Measurements from ENCODE around the gene WFDC10B. TPM values are rescaled to one million over a fixed set of nuclear protein-coding genes. Genes with fewer than 3 reads are reported as not detected.

Gene WFDC10B
- total RNA-seq, 1 experiment from 2014 or later = not detected

DNA sequence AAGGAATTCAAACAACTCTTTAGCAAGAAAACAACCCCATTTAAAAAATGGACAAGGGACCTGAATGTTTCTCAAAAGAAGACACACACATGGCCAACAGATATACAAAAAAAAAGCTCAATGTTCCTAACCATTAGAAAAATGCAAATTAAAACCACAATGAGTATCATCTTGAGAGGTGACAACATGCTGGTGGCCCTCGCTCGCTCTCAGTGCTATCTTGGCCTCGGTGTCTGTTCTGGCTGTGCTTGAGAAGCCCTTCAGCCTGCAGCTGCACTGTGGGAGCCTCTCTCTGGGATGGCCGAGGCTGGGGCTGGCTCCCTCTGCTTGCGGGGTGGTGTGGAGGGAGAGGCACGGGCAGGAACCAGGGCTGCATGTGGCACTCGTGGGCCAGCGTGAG, 30.7 kb upstream of the WFDC10B start:
- Histone ChIP-seq H3K4me1 (ENCODE audit: control insufficient read depth in 1 of 2, insufficient read depth in 2 of 2, low read length in 2 of 2) (no peaks in the 10 kb centered on the region), H3K4me2 (ENCODE audit: low read length) (no peak overlapping the region), H3K27ac (ENCODE audit: low read depth, low read length) (no peak overlapping the region), H3K4me3 (replicated peaks in 1 of 2; ENCODE audit: low read depth in 1 of 2, low read length in 2 of 2) (no peak overlapping the region), H3K9me2 (ENCODE audit: insufficient read depth) (no peaks in the 10 kb centered on the region), H3K27me3 (ENCODE audit: insufficient read depth, low read length) (no peaks in the 10 kb centered on the region), H2AFZ (ENCODE audit: low read depth, low read length, poor library complexity, severe bottlenecking) (no peak overlapping the region), H3K9ac (ENCODE audit: low read length) (no peak overlapping the region), H3K79me2 (ENCODE audit: insufficient read depth, low read length) (no peaks in the 10 kb centered on the region), H3K36me3 (ENCODE audit: control insufficient read depth in 1 of 2, insufficient read depth in 2 of 2, low read length in 2 of 2) (no peaks in the 10 kb centered on the region), H3K9me3 (ENCODE audit: control insufficient read depth in 1 of 2, insufficient read depth in 1 of 2, low read depth in 1 of 2, low read length in 2 of 2) (0 out of 4 replicates have a peak, but pooled peaks cover 0 to 4% of the 10 kb centered on the region in 2 experiments), H4K20me1 (ENCODE audit: insufficient read depth) (no peaks in the 10 kb centered on the region)
- POLR2A ChIA-PET = interaction anchor here (0.7 kb wide), 1 partner anchor 200 kb away, joined by 3 read pairs; no protein-coding TSS in a partner anchor
- intact Hi-C loops (cut with micrococcal nuclease) = no loop called here
- CTCF ChIA-PET = no interaction called here
- TF ChIP-seq EZH2phosphoT487 (IDR thresholded peaks at IDR 0.05; ENCODE audit: borderline replicate concordance) (no peak), JUND (IDR thresholded peaks at IDR 0.05) (no peak), POLR2A (IDR thresholded peaks at IDR 0.05; ENCODE audit: borderline replicate concordance, extremely low read depth, insufficient read depth, insufficient read length) (no peak), EZH2 (IDR thresholded peaks at IDR 0.05) (no peak), YY1 (IDR thresholded peaks at IDR 0.05; ENCODE audit: extremely low read depth, insufficient replicate concordance, low read depth, low read length) (no peak), SP1 (IDR thresholded peaks at IDR 0.05; ENCODE audit: low read depth) (no peak)
- TF ChIP-seq, protein P1, sequence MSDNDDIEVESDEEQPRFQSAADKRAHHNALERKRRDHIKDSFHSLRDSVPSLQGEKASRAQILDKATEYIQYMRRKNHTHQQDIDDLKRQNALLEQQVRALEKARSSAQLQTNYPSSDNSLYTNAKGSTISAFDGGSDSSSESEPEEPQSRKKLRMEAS (IDR thresholded peaks at IDR 0.05) = no peak
- TF ChIP-seq, protein P2, sequence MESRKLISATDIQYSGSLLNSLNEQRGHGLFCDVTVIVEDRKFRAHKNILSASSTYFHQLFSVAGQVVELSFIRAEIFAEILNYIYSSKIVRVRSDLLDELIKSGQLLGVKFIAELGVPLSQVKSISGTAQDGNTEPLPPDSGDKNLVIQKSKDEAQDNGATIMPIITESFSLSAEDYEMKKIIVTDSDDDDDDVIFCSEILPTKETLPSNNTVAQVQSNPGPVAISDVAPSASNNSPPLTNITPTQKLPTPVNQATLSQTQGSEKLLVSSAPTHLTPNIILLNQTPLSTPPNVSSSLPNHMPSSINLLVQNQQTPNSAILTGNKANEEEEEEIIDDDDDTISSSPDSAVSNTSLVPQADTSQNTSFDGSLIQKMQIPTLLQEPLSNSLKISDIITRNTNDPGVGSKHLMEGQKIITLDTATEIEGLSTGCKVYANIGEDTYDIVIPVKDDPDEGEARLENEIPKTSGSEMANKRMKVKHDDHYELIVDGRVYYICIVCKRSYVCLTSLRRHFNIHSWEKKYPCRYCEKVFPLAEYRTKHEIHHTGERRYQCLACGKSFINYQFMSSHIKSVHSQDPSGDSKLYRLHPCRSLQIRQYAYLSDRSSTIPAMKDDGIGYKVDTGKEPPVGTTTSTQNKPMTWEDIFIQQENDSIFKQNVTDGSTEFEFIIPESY (IDR thresholded peaks at IDR 0.05; ENCODE audit: extremely low read depth, insufficient replicate concordance, low read length) = no peak
- no TSS peak for BruUV-seq (replicated peaks)
- no peak for DNase-seq (ENCODE audit: low read depth, low spot score)
- RAD21 ChIA-PET (ENCODE audit: low non-redundant PET in 1 of 2, low total read pairs in 2 of 2, uncharacterized antibody in 2 of 2, unreplicated experiment in 2 of 2) = no interaction called here
- no peak for ATAC-seq

GRCh38 chr20:45732199-45732598, 27.4 kb upstream of the WFDC10B start:
- H3K4me3 ChIP-seq (replicated peaks in 1 of 2; ENCODE audit: low read depth in 1 of 2, low read length in 2 of 2) = no peak overlapping the region
- intact Hi-C loops (cut with micrococcal nuclease) = no loop called here
- DNase-seq (ENCODE audit: low read depth, low spot score) (no peak), ATAC-seq (no peak)
- no peaks in the 10 kb centered on the region for H3K4me1 ChIP-seq (ENCODE audit: control insufficient read depth in 1 of 2, insufficient read depth in 2 of 2, low read length in 2 of 2)
- no peak overlapping the region for H3K27ac ChIP-seq (ENCODE audit: low read depth, low read length)
- H2AFZ ChIP-seq (ENCODE audit: low read depth, low read length, poor library complexity, severe bottlenecking) = no peak overlapping the region
- no peaks in the 10 kb centered on the region for H4K20me1 ChIP-seq (ENCODE audit: insufficient read depth)
- RAD21 ChIA-PET (ENCODE audit: low non-redundant PET in 1 of 2, low total read pairs in 2 of 2, uncharacterized antibody in 2 of 2, unreplicated experiment in 2 of 2) = no interaction called here
- POLR2A ChIA-PET = no interaction called here
- H3K79me2 ChIP-seq (ENCODE audit: insufficient read depth, low read length) = no peaks in the 10 kb centered on the region
- 0 out of 4 replicates have a peak, but pooled peaks cover 0 to 4% of the 10 kb centered on the region in 2 experiments for H3K9me3 ChIP-seq (ENCODE audit: control insufficient read depth in 1 of 2, insufficient read depth in 1 of 2, low read depth in 1 of 2, low read length in 2 of 2)
- no peaks in the 10 kb centered on the region for H3K36me3 ChIP-seq (ENCODE audit: control insufficient read depth in 1 of 2, insufficient read depth in 2 of 2, low read length in 2 of 2)
- no TSS peak for BruUV-seq (replicated peaks)
- H3K9ac ChIP-seq (ENCODE audit: low read length) = no peak overlapping the region
- no peaks in the 10 kb centered on the region for H3K9me2 ChIP-seq (ENCODE audit: insufficient read depth)
- CTCF ChIA-PET = no interaction called here
- H3K27me3 ChIP-seq (ENCODE audit: insufficient read depth, low read length) = peaks cover 3% of the 10 kb centered on the region; the same call in 1 of the 2 replicates
- no peak overlapping the region for H3K4me2 ChIP-seq (ENCODE audit: low read length)
- TF ChIP-seq, protein P2 (IDR thresholded peaks at IDR 0.05; ENCODE audit: extremely low read depth, insufficient replicate concordance, low read length) = no peak
- TF ChIP-seq RAD21 (IDR thresholded peaks at IDR 0.05; ENCODE audit: low read depth) (no peak), SRF (IDR thresholded peaks at IDR 0.05; ENCODE audit: low read depth) (no peak), ZNF274 (IDR thresholded peaks at IDR 0.05; ENCODE audit: low read depth, low read length) (no peak), JUND (IDR thresholded peaks at IDR 0.05) (no peak), ZFX (IDR thresholded peaks at IDR 0.05) (no peak), EZH2 (IDR thresholded peaks at IDR 0.05) (no peak), EGR1 (IDR thresholded peaks at IDR 0.05; ENCODE audit: low read depth) (no peak), ELF1 (IDR thresholded peaks at IDR 0.05; ENCODE audit: borderline replicate concordance, low read depth) (no peak), SP1 (IDR thresholded peaks at IDR 0.05; ENCODE audit: low read depth) (no peak), POLR2AphosphoS5 (IDR thresholded peaks at IDR 0.05; ENCODE audit: low read depth, low read length) (no peak)
- TF ChIP-seq, protein P1 (IDR thresholded peaks at IDR 0.05) = no peak
